ENCODE data around the gene CHIA. TPM values are rescaled to one million over a fixed set of nuclear protein-coding genes. Genes with fewer than 3 reads are reported as not detected.
"Not testable (repeated sequence)": the region's sequence is repeated elsewhere in the genome, so short reads cannot be mapped to it uniquely, and the experiment has no call there.

The CHIA gene
- total RNA-seq, 1 donor = under 0.01 TPM

- Histone ChIP-seq H3K9me3 (ENCODE audit: low read depth, low read length) (peaks cover 4% of the 10 kb centered on the region), H3K4me3 (ENCODE audit: low read length) (no peak overlapping the region), H3K4me1 (ENCODE audit: insufficient read depth, low read length) (peaks cover 12% of the 10 kb centered on the region), H3K27me3 (ENCODE audit: insufficient read depth, low read length) (no peaks in the 10 kb centered on the region)
Observed at GRCh38 chr1:111323231-111323630, 32.6 kb downstream of the CHIA start.

GRCh38 chr1:111332190-111332589 is 41.5 kb downstream of the CHIA start:
- peaks cover 12% of the 10 kb centered on the region for H3K9me3 ChIP-seq (ENCODE audit: low read depth, low read length)

GRCh38 chr1:111334169-111334568 is 43.5 kb downstream of the CHIA start:
- no peaks in the 10 kb centered on the region for H3K27me3 ChIP-seq (ENCODE audit: insufficient read depth, low read length)

More at GRCh38 chr1:111332190-111332589, 41.5 kb downstream of the CHIA start:
- Histone ChIP-seq H3K4me1 (ENCODE audit: insufficient read depth, low read length) (no peaks in the 10 kb centered on the region), H3K27me3 (ENCODE audit: insufficient read depth, low read length) (no peaks in the 10 kb centered on the region), H3K4me3 (ENCODE audit: low read length) (no peak overlapping the region)

GRCh38 chr1:111335214-111335877 is 44.7 kb downstream of the CHIA start:
- not testable (repeated sequence) for H3K27me3 ChIP-seq (ENCODE audit: insufficient read depth, low read length); H3K4me1 ChIP-seq (ENCODE audit: insufficient read depth, low read length); H3K4me3 ChIP-seq (ENCODE audit: low read length); H3K9me3 ChIP-seq (ENCODE audit: low read depth, low read length)

More at GRCh38 chr1:111334169-111334568, 43.5 kb downstream of the CHIA start:
- no peak overlapping the region for H3K4me3 ChIP-seq (ENCODE audit: low read length)
- H3K9me3 ChIP-seq (ENCODE audit: low read depth, low read length) = no peaks in the 10 kb centered on the region
- no peaks in the 10 kb centered on the region for H3K4me1 ChIP-seq (ENCODE audit: insufficient read depth, low read length)

GRCh38 chr1:111338849-111339248 is 48.2 kb downstream of the CHIA start:
- H3K4me1 ChIP-seq (ENCODE audit: insufficient read depth, low read length); H3K4me3 ChIP-seq (ENCODE audit: low read length); H3K9me3 ChIP-seq (ENCODE audit: low read depth, low read length); H3K27me3 ChIP-seq (ENCODE audit: insufficient read depth, low read length): not testable (repeated sequence)

GRCh38 chr1:111346089-111346885 is 55.6 kb downstream of the CHIA start:
- Histone ChIP-seq H3K4me3 (ENCODE audit: low read length) (peak overlapping the region; percentile 41), H3K4me1 (ENCODE audit: insufficient read depth, low read length) (peaks cover 11% of the 10 kb centered on the region), H3K27me3 (ENCODE audit: insufficient read depth, low read length) (no peaks in the 10 kb centered on the region), H3K9me3 (ENCODE audit: low read depth, low read length) (no peaks in the 10 kb centered on the region)

GRCh38 chr1:111347026-111347425 is 56.4 kb downstream of the CHIA start:
- H3K9me3 ChIP-seq (ENCODE audit: low read depth, low read length) = no peaks in the 10 kb centered on the region
- peaks cover 11% of the 10 kb centered on the region for H3K4me1 ChIP-seq (ENCODE audit: insufficient read depth, low read length)
- H3K4me3 ChIP-seq (ENCODE audit: low read length) = no peak overlapping the region
- H3K27me3 ChIP-seq (ENCODE audit: insufficient read depth, low read length) = no peaks in the 10 kb centered on the region

DNA sequence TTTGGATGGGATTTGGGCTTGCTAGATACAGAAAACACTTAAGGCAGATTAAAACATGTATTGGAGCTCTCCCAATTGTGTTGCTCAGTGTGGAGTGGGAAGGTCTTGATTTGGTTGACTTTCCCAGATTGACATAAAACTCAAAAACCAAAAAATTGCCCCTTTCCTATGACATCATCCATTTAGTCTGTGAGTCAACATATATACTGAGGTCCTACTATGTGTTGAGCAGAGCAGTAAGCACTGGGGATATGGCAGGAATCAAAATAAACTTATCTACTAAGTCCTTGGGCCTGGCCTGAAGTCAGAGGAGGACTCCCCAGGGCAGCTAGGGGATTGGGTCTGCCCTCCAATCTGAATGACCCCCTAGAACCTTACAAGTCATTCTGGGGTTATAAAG is 61.0 kb downstream of the CHIA start:
- H3K27me3 ChIP-seq (ENCODE audit: insufficient read depth, low read length) = no peaks in the 10 kb centered on the region
- H3K4me1 ChIP-seq (ENCODE audit: insufficient read depth, low read length) = peaks cover 3% of the 10 kb centered on the region

DNA sequence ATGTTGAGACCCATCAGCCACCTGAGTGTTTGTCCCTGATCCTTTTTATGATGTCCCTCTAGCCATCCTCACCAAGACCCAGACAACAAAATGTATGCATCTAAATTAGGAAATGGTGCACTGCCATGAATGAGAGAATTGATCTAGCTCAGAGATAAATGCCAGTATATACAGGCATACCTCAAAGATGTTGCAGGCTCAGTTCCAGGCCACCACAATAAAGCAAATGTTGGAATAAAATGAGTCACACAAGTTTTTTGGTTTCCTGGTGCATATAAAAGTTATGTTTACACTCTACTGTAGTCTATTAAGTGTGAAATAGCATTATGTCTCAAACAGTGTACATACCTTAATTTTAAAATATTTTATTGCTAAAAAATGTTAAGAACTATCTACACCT is 63.9 kb downstream of the CHIA start:
- Histone ChIP-seq H3K9me3 (ENCODE audit: low read depth, low read length) (no peaks in the 10 kb centered on the region), H3K4me1 (ENCODE audit: insufficient read depth, low read length) (no peaks in the 10 kb centered on the region)

More for the DNA sequence above, 61.0 kb downstream of the CHIA start:
- no peak overlapping the region for H3K4me3 ChIP-seq (ENCODE audit: low read length)
- no peaks in the 10 kb centered on the region for H3K9me3 ChIP-seq (ENCODE audit: low read depth, low read length)

DNA sequence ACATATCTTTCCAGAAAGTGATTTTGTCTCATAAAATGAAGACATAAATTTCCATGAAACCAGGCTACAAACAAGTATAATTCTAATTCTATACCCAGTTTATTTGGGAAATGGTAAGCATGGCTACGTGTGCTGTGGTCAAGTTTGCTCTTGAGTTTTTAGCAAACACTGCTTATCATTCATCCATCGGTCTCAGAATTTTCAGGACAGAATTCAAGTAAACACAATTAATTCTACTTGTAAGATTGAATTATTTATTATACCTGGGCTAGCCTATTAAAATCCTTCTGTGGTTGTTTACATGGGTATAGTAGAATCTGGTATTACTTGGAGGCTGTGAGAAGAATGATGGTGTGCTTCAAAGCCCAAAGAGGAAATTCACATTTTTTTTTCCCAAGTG is 68.3 kb downstream of the CHIA start:
- Histone ChIP-seq H3K27me3 (ENCODE audit: insufficient read depth, low read length) (peaks cover 4% of the 10 kb centered on the region), H3K4me1 (ENCODE audit: insufficient read depth, low read length) (no peaks in the 10 kb centered on the region), H3K9me3 (ENCODE audit: low read depth, low read length) (no peaks in the 10 kb centered on the region), H3K4me3 (ENCODE audit: low read length) (no peak overlapping the region)

More for the DNA sequence above, 63.9 kb downstream of the CHIA start:
- no peak overlapping the region for H3K4me3 ChIP-seq (ENCODE audit: low read length)
- H3K27me3 ChIP-seq (ENCODE audit: insufficient read depth, low read length) = no peaks in the 10 kb centered on the region

DNA sequence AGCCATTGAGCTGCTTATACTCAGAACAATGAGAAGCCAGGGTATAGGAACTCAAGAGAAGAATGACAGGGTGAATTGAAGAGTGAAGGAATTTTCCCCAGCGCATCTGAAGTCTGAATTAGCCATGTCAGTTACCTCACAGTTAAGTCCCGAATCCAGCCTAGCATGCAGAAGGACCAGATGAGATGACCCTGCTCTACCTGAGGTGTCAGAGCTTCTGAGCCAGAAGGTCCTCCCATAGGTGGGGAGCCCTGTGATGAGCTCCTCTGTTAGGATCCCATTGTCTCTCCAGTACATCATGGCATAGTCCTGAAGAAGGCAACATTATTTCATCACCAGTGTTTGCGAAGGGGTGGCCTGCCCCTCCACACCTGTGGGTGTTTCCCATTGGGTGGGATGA is 68.7 kb downstream of the CHIA start:
- Histone ChIP-seq H3K4me1 (ENCODE audit: insufficient read depth, low read length) (no peaks in the 10 kb centered on the region), H3K4me3 (ENCODE audit: low read length) (no peak overlapping the region), H3K27me3 (ENCODE audit: insufficient read depth, low read length) (peaks cover 7% of the 10 kb centered on the region), H3K9me3 (ENCODE audit: low read depth, low read length) (no peaks in the 10 kb centered on the region)

DNA sequence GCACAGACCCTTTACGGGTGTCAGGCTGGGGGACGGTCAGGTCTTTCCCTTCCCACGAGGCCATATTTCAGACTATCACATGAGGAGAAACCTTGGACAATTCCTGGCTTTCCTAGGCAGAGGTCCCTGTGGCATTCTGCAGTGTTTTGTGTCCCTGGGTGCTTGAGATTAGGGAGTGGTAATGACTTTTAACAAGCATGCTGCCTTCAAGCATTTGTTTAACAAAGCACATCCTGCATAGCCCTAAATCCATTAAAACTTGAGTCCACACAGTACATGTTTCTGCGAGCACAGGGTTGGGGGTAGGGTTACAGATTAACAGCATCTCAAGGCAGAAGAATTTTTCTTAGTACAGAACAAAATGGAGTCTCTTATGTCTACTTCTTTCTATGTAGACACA is 69.6 kb downstream of the CHIA start:
- not testable (repeated sequence) for H3K27me3 ChIP-seq (ENCODE audit: insufficient read depth, low read length); H3K9me3 ChIP-seq (ENCODE audit: low read depth, low read length); H3K4me3 ChIP-seq (ENCODE audit: low read length); H3K4me1 ChIP-seq (ENCODE audit: insufficient read depth, low read length)

- H3K4me3 ChIP-seq (ENCODE audit: low read length) = no peak overlapping the region
- H3K9me3 ChIP-seq (ENCODE audit: low read depth, low read length) = no peaks in the 10 kb centered on the region
- H3K4me1 ChIP-seq (ENCODE audit: insufficient read depth, low read length) = no peaks in the 10 kb centered on the region
- peaks cover 9% of the 10 kb centered on the region for H3K27me3 ChIP-seq (ENCODE audit: insufficient read depth, low read length)
Observed at GRCh38 chr1:111361761-111362160, 71.1 kb downstream of the CHIA start.

DNA sequence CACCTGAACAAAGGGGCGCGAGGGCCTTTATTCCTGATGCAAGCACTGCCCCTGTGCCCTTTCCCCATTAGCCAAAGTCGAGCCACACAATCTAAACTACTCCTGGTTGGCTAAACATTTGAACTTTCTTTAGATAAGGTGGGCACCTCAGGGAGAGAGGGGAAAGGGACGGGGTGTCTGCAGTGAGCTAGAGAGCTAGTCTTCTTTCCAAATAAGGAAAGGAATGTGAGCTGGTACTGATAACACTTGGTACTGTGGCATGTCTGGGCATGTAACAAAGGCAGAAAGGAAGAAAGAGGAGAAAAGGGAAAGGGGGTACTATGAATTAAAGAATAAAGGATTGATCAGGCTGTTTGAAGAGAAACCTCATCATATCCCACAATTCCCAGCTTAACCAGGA is 74.0 kb downstream of the CHIA start:
- H3K4me1 ChIP-seq (ENCODE audit: insufficient read depth, low read length) = no peaks in the 10 kb centered on the region
- H3K27me3 ChIP-seq (ENCODE audit: insufficient read depth, low read length) = peaks cover 9% of the 10 kb centered on the region
- H3K4me3 ChIP-seq (ENCODE audit: low read length) = no peak overlapping the region
- no peaks in the 10 kb centered on the region for H3K9me3 ChIP-seq (ENCODE audit: low read depth, low read length)

DNA sequence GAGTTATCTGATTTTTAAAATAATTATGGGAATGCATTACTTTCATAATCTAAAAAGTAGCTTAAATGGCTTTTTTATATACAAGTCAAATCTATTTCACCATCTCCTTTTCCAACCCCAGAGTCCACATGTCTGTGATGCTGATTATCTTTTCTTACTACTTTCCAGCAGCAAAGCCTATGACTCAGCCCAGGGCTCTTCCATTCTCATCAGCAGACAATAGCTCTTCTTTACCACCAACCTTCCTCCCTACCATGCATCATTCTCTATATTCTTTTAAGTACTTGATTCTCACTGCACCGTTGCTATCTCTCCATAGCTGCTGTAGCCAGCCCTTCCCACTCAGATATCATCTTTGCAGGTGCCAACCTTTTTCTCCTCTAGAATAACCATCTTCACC is 75.6 kb downstream of the CHIA start:
- Histone ChIP-seq H3K9me3 (ENCODE audit: low read depth, low read length) (no peaks in the 10 kb centered on the region), H3K4me1 (ENCODE audit: insufficient read depth, low read length) (no peaks in the 10 kb centered on the region), H3K4me3 (ENCODE audit: low read length) (no peak overlapping the region), H3K27me3 (ENCODE audit: insufficient read depth, low read length) (peaks cover 9% of the 10 kb centered on the region)

- H3K9me3 ChIP-seq (ENCODE audit: low read depth, low read length) = no peaks in the 10 kb centered on the region
Observed at GRCh38 chr1:111369177-111369576, 78.5 kb downstream of the CHIA start.

More at GRCh38 chr1:111369177-111369576, 78.5 kb downstream of the CHIA start:
- no peak overlapping the region for H3K4me3 ChIP-seq (ENCODE audit: low read length)
- H3K4me1 ChIP-seq (ENCODE audit: insufficient read depth, low read length) = no peaks in the 10 kb centered on the region
- peaks cover 9% of the 10 kb centered on the region for H3K27me3 ChIP-seq (ENCODE audit: insufficient read depth, low read length)

Data from mononuclear cell (primary cell).